Measurements from ENCODE around the gene SLC35A3.
A peak's percentile ranks its signal among the peaks of the same experiment; 100 is the strongest.
"Not testable (repeated sequence)": the region's sequence is repeated elsewhere in the genome, so short reads cannot be mapped to it uniquely, and the experiment has no call there.

SLC35A3 gene

GRCh38 chr1:99968214-99968613 is 1.6 kb upstream of the SLC35A3 start:
- H3K4me1 ChIP-seq (ENCODE audit: insufficient read depth, low read length) = peaks cover 34% of the 10 kb centered on the region
- H3K4me2 ChIP-seq (ENCODE audit: insufficient read depth, low read length) = no peak overlapping the region
- peaks cover 4% of the 10 kb centered on the region for H3K36me3 ChIP-seq (ENCODE audit: insufficient read depth, low read length)
- H3K4me3 ChIP-seq (ENCODE audit: low read depth in 1 of 2, low read length in 2 of 2) = no peak overlapping the region
- no peaks in the 10 kb centered on the region; the same call in 1 of the 2 replicates for H4K20me1 ChIP-seq (ENCODE audit: insufficient read depth, low read length)
- ATAC-seq (ENCODE audit: insufficient read depth, low read depth) (no peak), DNase-seq (no peak)
- TF ChIP-seq EZH2 (IDR thresholded peaks at IDR 0.05; ENCODE audit: borderline replicate concordance, low read depth, low read length, severe bottlenecking) (no peak), CTCF (IDR thresholded peaks at IDR 0.05; ENCODE audit: borderline replicate concordance, extremely low read depth, low read length, poor library complexity, severe bottlenecking) (no peak)
- no peak overlapping the region for H3K9ac ChIP-seq (ENCODE audit: low read depth, low read length)
- H3K79me2 ChIP-seq (ENCODE audit: insufficient read depth, low read length) = peaks cover 32% of the 10 kb centered on the region
- no peak overlapping the region for H3K27ac ChIP-seq (ENCODE audit: low read length)
- no peaks in the 10 kb centered on the region for H3K27me3 ChIP-seq (ENCODE audit: insufficient read depth, low read length, poor library complexity)
- no peak overlapping the region for H2AFZ ChIP-seq (ENCODE audit: low read depth, low read length)
- no peaks in the 10 kb centered on the region for H3K9me3 ChIP-seq (ENCODE audit: insufficient read depth, low read length, severe bottlenecking)

GRCh38 chr1:99969260-99969728 is 502 bp upstream of the SLC35A3 start:
- Histone ChIP-seq H4K20me1 (ENCODE audit: insufficient read depth, low read length) (no peaks in the 10 kb centered on the region; the same call in 1 of the 2 replicates), H3K4me1 (ENCODE audit: insufficient read depth, low read length) (peaks cover 34% of the 10 kb centered on the region), H3K4me2 (ENCODE audit: insufficient read depth, low read length) (peak overlapping the region; percentile 69), H3K4me3 (ENCODE audit: low read depth in 1 of 2, low read length in 2 of 2) (peak overlapping the region; percentile 78 to 80; a peak in 3 of 4 replicates), H3K9me3 (ENCODE audit: insufficient read depth, low read length, severe bottlenecking) (no peaks in the 10 kb centered on the region), H3K27me3 (ENCODE audit: insufficient read depth, low read length, poor library complexity) (no peaks in the 10 kb centered on the region), H3K9ac (ENCODE audit: low read depth, low read length) (peak overlapping the region; percentile 75), H2AFZ (ENCODE audit: low read depth, low read length) (peak overlapping the region; percentile 91), H3K79me2 (ENCODE audit: insufficient read depth, low read length) (peaks cover 43% of the 10 kb centered on the region), H3K36me3 (ENCODE audit: insufficient read depth, low read length) (peaks cover 4% of the 10 kb centered on the region), H3K27ac (ENCODE audit: low read length) (peak overlapping the region; percentile 75)
- TF ChIP-seq CTCF (IDR thresholded peaks at IDR 0.05; ENCODE audit: borderline replicate concordance, extremely low read depth, low read length, poor library complexity, severe bottlenecking) (no peak), EZH2 (IDR thresholded peaks at IDR 0.05; ENCODE audit: borderline replicate concordance, low read depth, low read length, severe bottlenecking) (no peak)
- ATAC-seq (ENCODE audit: insufficient read depth, low read depth) (peak; percentile 2; the same call in 2 of the 3 replicates), DNase-seq (no peak)

- peak overlapping the region; percentile 75 for H3K27ac ChIP-seq (ENCODE audit: low read length)
- H2AFZ ChIP-seq (ENCODE audit: low read depth, low read length) = peak overlapping the region; percentile 91
Measured at GRCh38 chr1:99970713-99971255, 988 bp downstream of the SLC35A3 start.

GRCh38 chr1:99972066-99972465 is 2.3 kb downstream of the SLC35A3 start:
- Histone ChIP-seq H3K36me3 (ENCODE audit: insufficient read depth, low read length) (peaks cover 26% of the 10 kb centered on the region), H3K79me2 (ENCODE audit: insufficient read depth, low read length) (peaks cover 68% of the 10 kb centered on the region), H3K4me2 (ENCODE audit: insufficient read depth, low read length) (peak overlapping the region; percentile 54), H3K4me1 (ENCODE audit: insufficient read depth, low read length) (peaks cover 34% of the 10 kb centered on the region)
- not testable (repeated sequence) for DNase-seq; H3K9ac ChIP-seq (ENCODE audit: low read depth, low read length); H3K9me3 ChIP-seq (ENCODE audit: insufficient read depth, low read length, severe bottlenecking); H3K27ac ChIP-seq (ENCODE audit: low read length); H4K20me1 ChIP-seq (ENCODE audit: insufficient read depth, low read length); H3K27me3 ChIP-seq (ENCODE audit: insufficient read depth, low read length, poor library complexity); ATAC-seq (ENCODE audit: insufficient read depth, low read depth); H3K4me3 ChIP-seq (ENCODE audit: low read depth in 1 of 2, low read length in 2 of 2); H2AFZ ChIP-seq (ENCODE audit: low read depth, low read length)

More at GRCh38 chr1:99970713-99971255, 988 bp downstream of the SLC35A3 start:
- H3K4me2 ChIP-seq (ENCODE audit: insufficient read depth, low read length) = peak overlapping the region; percentile 69
- H3K27me3 ChIP-seq (ENCODE audit: insufficient read depth, low read length, poor library complexity) = no peaks in the 10 kb centered on the region
- H3K79me2 ChIP-seq (ENCODE audit: insufficient read depth, low read length) = peaks cover 56% of the 10 kb centered on the region
- peaks cover 34% of the 10 kb centered on the region for H3K4me1 ChIP-seq (ENCODE audit: insufficient read depth, low read length)
- no peaks in the 10 kb centered on the region for H3K9me3 ChIP-seq (ENCODE audit: insufficient read depth, low read length, severe bottlenecking)
- TF ChIP-seq CTCF (IDR thresholded peaks at IDR 0.05; ENCODE audit: borderline replicate concordance, extremely low read depth, low read length, poor library complexity, severe bottlenecking) = no peak
- TF ChIP-seq EZH2 (IDR thresholded peaks at IDR 0.05; ENCODE audit: borderline replicate concordance, low read depth, low read length, severe bottlenecking) = no peak
- H3K9ac ChIP-seq (ENCODE audit: low read depth, low read length) = peak overlapping the region; percentile 75
- no peak for ATAC-seq (ENCODE audit: insufficient read depth, low read depth)
- no peaks in the 10 kb centered on the region; the same call in 1 of the 2 replicates for H4K20me1 ChIP-seq (ENCODE audit: insufficient read depth, low read length)
- no peak for DNase-seq
- peak overlapping the region; percentile 78 to 80 for H3K4me3 ChIP-seq (ENCODE audit: low read depth in 1 of 2, low read length in 2 of 2)
- H3K36me3 ChIP-seq (ENCODE audit: insufficient read depth, low read length) = peaks cover 18% of the 10 kb centered on the region
